NCI-H748 (cell line): ENCODE measurements around the gene EFR3B.

ENCODE experiments used
- DNase-seq: peaks from one replicate; lab custom pipeline; 2025; ENCODE audit not compliant: unreplicated experiment; lab: John Stamatoyannopoulos, UW

Gene EFR3B

DNA sequence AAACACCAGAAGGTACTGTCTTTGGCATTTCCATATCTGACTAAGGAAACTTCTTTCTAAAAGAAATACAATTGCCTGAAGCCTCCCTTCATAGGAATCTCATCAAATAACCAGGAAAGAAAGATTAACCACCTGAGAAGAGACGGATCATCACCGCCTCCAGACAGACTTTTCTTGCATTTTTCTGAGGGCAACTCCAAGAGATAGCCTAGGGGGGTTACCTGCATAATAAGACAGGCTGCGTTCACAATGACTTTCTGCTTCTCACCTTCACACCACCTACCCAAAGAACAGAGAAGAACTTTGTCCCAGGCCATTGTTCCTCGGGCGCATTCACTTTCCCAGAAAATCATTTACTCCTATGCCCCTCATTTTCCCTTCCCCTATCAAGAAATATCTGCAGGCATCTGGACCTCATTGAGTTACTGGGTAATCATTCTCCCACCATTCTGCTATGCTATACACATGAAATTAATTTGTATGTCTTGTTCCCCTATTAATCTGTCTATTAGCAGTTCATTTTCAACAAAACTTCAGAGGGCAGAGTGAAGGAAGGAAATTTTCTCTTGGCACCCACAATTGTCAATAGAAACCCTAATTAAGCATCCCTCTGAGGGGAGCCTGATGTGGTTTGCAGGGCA is 134.8 kb downstream of the EFR3B start:
- no peak for DNase-seq

DNA sequence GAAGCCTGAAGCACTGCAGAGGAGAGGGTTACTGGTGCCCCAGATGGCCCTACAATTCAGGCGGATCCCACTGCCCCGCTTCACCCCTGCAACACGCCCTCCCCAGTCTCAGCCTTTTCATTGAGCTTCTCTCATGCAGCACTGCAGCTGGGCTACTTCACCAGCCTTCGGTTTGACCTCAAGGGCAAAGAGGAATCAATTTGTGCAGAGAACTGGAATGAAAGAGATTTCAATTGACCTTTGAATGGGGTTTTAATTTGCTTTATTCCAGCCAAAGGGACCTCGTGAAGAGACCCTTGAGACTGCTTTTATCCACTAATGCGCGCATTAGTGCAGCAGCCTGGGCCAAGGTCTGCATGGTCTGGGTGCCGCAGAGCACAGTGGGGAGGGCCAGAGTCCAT is 135.3 kb downstream of the EFR3B start:
- peak; percentile 32 for DNase-seq

DNA sequence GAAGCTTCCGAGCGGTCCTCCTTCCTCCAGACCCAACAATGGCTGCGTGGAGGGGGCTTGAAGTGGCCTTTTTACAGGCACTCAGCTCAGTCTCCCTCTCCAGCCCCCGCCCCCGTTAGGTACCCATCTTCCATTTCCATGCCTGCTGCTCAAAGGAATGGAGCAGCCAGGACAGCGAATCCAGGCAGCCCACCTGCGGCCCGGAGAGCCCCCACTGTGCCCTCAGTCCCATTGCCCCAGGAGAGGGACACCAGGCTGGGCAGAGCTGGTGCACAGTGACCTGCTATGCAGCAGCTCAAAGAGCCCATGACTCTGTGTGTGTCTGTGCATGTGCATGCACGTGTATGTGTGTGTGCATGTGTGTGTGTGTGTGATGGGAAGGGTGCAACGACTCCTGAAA is 137.1 kb downstream of the EFR3B start:
- DNase-seq, result no peak

DNA sequence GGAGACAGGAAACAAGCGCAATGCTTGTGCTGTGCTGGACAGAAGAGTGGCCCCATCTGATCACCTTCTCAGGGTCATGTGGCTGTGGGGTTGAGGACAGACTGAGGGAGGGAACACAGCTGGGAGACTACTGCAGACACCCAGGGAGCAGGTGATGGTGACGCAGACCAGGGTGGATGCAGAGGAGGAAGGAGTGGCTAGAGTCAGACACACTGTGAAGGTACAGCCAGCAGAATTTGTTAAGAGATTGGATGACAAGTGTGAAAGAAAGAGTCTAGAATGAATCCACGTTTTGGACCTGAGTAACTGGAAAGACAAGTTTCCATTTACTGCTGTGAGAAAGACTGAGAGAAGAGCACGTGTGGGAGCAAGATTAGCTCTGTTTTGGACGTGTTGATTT is 142.4 kb downstream of the EFR3B start:
- peak; percentile 38 for DNase-seq

DNA sequence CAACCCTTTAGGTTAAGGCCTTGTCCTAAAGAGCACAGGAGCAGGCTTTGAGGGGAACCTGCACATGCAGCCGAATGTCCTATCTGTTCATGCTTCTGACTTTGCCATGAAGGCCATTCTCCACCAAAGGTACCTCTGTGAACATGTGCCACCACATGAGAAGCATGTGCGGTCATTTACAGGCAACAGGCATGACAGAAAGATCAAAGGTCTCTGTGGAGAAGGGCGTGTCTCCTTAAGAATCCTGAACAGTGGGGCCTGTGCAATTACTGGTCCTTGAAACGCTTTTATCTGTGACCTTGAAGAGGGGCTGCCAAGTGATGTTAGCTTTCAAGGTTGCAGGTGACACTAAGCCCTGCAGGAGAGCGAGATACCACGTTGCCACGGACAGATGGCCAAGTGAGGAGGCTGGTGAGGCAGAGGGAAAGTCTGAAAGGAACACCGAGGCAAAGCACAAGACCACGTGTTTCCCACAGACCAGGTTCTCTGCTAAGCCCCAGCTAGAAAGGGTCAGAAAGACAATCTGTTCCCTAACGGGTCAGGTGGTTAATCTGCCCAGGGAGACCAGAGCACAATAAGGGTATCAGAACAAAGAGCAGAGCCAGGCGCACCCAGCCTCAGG is 146.0 kb downstream of the EFR3B start:
- no peak for DNase-seq

DNA sequence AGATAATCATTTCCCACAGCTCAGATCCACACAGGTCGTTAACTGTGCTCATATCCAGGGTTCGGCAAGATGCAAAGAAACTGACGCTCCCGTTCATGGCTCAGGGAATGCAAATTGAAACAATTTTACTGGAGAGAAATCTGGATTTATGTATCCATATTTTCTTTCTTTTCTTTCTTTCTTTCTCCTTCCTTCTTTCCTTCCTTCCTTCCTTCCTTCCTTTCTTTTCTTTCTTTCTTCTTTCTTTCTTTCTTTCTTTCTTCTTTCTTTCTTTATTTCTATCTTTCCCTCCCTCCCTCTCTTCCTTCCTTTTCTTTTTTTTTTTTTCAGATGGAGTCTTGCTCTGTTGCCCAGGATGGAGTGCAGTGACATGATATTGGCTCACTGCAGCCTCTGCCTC is 146.5 kb downstream of the EFR3B start:
- no peak for DNase-seq

DNA sequence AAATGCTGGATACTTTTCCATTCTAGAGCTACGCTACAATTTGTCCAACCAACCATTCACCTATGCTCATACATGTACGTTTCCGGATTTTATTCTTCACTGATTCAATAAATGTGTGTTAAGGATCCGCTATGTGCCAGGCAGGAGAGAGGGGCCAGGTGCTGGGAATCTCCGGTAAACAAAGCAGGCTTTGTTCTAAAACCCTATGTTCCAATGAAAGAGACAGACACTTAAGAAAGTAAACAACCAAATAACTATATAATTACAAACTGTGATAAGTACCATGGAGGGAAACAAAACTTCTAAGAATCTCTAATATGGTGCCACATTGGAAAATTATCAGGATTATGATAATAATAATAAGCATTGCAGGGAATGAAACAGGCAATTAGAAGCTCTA is 148.7 kb downstream of the EFR3B start:
- DNase-seq, result peak; percentile 81

DNA sequence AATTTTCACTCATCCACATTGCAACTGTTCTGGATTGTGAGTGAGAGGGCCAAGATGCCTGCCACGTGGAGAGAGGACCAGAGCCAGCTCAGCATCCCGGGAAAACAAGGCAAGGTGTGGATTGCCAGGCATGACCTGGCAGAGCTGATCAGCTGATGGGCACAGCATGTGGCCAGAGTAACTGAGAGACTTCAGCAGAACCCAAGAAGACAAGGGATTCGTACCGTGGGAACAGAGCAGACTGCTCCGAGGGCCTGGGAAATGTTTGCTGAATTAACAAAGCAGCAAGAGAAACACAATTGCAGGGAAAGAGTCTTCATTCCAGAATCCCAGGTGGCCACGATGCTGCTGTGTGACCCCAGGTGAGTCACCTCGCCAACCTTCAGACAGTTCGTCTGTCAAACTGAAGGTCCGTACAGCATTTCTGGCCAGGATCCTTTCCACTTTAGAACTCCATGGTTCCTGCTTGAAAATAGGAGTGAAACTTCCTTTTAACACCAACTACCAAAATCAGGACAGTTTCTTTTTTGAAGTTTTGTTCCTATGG is 152.8 kb downstream of the EFR3B start:
- no peak for DNase-seq

DNA sequence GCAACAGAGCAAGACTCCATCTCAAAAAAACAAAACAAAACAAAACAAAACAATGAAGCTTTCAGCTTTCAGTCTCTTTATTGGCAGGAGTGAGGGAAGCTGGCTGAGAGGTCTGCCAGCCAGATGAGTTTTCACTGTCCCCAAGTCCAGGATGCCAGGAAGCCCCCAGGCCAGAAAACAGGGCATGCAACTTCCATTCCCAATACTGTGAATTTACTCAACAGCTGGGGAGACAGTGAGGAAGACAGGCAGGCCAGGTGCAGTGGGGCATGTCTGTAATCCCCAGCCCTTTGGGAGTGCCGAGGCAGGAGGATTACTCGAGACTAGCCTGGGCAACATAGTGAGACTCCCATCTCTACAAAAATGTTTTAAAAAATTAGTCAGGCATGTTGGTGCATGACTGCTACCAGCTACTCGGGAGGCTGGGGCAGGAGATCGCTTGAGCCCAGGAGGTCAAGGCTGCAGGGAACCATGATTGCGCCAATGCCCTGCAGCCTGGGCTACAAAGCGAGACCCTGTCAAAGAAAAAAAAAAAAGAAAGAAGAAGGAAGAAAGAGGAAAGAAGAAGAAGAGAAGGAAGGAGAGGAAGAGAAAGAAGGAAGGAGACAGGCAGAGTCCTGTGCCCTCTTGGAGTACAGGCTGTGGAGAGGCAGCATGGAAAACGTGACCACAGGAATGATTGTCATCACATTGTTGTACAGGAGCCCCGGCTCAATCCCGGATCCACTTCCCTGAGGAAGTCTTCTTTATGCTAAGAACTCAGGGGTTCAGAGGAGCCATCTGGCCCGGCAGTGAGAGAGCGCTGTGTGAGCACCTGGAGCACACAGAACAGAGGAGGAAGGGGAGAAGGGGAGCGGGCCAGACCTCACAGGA is 155.7 kb downstream of the EFR3B start:
- no peak for DNase-seq

DNA sequence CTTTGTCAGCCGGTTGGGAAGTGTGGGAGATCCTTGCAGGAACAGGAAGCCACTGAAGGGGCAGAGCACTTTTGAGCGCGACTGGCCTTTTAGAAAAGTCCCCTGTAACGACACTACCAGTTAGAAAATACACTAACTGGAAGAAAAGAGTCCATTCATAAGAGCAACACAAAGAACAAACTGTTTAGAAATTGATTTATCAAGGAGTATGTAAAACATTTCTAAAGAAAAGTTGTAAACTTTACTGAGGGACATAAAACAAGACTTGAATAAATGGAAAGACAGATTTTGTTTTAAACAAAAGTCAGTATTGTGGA is 156.3 kb downstream of the EFR3B start:
- DNase-seq, result no peak

DNA sequence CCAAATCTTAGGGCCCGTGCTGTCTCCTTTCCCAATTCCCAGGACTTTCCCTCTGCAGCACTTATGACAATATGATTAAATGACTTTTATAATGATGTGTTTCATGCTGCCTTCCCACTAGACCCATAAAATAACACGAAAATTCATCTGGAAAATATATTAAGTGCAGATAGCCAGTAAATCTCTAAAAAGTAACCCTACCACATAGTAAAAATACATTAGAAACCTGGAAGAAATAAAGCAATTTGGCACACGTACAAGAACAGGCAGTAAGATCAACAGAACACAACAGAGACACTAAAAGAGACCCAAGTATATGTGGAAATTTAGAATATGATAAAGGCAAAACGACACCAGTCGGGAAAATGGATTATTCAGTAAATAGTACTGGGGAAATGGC is 156.7 kb downstream of the EFR3B start:
- no peak for DNase-seq

DNA sequence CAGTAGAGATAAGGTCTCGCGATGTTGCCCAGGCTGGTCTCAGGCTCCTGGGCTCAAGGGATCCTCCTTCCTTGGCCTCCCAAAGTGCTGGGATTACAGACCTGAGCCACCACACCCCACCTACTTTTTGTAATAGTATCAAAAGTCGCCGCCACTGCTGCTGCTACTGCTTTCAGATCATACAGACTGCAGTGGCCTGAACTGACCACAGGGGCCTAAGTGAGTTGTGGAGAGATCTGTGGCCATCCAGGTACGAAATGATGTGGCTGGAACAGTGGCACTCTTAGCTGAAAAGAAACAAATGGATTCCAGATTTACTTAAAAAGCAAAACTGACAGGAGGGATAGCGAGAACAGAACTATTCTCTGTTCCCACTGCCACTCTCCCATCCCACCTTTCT is 159.4 kb downstream of the EFR3B start:
- DNase-seq, result no peak

DNA sequence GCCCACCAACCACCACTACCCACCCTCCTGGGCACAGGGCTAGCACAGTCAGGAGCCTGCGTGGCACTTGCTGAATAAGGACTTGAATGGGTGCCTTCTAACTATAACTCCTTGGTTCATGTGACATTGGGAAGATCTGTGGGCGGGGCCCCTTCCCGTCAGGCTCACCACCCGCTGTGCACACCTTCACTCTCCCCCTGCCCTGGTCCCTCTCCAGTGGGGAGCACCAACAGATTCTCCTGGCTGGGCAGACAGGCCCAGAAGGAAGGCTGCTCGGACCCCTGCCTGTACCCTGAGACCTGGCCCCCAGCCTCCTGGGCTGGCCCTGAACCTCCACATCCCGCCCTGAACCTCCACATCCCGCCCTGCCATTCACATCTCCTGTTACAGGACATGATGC is 159.9 kb downstream of the EFR3B start:
- no peak for DNase-seq

DNA sequence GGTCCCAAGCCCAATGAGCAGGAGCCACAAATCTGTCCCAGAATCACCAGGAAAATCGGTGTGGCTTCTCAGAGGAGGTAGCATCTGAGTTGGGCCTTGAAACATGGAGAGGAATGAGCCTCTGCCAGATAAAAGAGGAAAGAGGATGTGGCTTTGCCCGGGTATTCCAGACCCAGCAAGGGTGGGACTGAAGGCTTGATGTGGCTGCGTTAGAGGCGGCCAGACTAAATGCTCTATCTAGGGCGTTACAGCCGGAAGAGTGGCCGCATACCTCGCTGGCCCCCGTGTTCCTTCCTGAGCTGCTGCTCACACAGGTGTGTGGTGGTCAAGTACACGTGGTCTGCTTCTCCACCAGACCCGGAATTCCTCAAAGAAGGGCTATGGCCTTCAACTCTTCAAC is 160.4 kb downstream of the EFR3B start:
- DNase-seq, result no peak

DNA sequence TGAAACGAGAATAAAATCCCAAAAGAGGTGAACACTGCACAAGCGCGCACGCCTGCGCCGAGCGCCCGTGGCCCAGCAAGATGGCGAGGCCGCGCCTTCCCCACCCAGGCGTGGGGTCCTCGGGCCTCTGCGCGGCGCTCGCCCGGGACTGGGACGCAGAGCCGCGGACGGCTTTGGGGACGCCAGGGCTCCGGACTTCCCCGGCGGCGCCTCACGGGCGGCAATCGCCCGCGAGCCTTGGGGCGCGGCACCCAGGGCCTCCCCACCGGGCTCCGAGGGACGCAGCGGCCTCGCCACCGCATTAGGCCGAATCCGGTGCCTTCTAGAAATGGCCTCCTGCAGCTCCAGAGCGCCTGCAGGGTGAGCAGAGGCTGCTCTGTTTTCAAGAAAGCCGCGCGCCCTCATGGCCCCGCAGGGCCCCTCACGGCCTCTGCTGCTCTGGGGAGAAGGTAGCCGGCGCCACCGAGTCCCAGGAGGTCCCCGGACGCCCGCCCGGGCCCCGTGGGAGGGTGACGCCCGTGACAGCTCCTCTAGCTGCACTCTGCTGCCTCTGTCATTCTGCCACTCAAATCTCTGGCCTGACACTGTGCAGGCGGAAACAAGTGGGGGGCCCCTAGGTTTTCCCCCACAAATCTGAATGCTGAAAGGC is 162.4 kb downstream of the EFR3B start:
- no peak for DNase-seq

DNA sequence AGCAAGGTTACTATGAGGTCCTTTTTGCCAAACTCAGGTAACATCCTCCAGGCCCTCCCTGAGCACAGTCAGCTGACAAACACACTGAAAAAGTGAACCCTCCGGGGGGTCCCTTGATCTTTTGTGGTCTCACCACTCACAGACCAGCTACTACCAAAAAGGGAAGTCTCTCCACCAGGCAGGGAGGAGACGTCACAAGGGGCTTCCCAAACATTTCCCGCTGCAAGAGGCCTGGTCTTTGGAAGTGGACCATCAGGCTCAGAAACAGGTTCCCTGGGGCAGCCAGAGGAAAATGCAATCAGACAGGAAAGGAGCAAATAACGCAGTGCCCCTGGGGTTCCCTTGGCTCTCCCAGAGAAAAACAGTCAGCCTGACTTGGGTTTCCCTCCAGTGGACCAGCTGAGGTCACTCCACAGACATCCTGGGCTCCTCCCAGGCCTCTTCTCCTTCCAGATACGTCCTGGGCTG is 165.2 kb downstream of the EFR3B start:
- no peak for DNase-seq
